ENCODE data around the gene EWSR1. TPM values are rescaled to one million over a fixed set of nuclear protein-coding genes. Genes with fewer than 3 reads are reported as not detected.
A peak's percentile ranks its signal among the peaks of the same experiment; 100 is the strongest.

The EWSR1 gene
- total RNA-seq, 3 donors from 2014 or later, result 458 to 522 (median 474) TPM

DNA sequence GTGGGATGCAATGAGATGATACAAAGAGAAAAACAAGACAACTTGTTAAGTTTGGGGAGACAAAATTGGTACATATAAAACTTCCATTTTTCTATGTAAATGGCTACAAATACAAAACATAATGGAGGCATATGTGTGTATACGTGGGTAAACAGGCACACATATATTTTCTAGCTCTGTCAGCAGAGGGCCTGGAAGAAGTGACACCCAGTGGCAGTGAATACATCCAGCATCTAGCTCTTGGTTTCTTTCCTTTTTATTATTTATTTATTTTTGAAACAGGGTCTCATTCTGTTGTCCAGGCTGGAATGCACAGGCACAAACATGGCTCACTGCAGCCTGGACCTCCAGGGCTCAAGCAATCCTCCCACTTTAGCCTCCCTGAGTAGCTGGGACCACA, 52.5 kb downstream of the EWSR1 start:
- H3K9me3 Mint-ChIP-seq, result no peaks in the 10 kb centered on the region
- no peak for DNase-seq
- H3K27me3 Mint-ChIP-seq (ENCODE audit: low read depth), result peaks cover 11% of the 10 kb centered on the region
- H3K4me3 Mint-ChIP-seq, result no peak overlapping the region
- no peak for ATAC-seq
- H3K36me3 Mint-ChIP-seq (ENCODE audit: insufficient read depth), result peaks cover 2% of the 10 kb centered on the region
- H3K4me1 Mint-ChIP-seq (ENCODE audit: low read depth), result peaks cover 2% of the 10 kb centered on the region

- ATAC-seq, result no peak
- peaks cover 5% of the 10 kb centered on the region for H3K36me3 Mint-ChIP-seq (ENCODE audit: insufficient read depth)
- no peak overlapping the region for H3K4me3 Mint-ChIP-seq
- no peaks in the 10 kb centered on the region for H3K9me3 Mint-ChIP-seq
- H3K27me3 Mint-ChIP-seq (ENCODE audit: low read depth), result no peaks in the 10 kb centered on the region
- no peaks in the 10 kb centered on the region for H3K4me1 Mint-ChIP-seq (ENCODE audit: low read depth)
- DNase-seq, result no peak
These were observed 55.6 kb downstream of the EWSR1 start for GRCh38 chr22:29323641-29324040.

DNA sequence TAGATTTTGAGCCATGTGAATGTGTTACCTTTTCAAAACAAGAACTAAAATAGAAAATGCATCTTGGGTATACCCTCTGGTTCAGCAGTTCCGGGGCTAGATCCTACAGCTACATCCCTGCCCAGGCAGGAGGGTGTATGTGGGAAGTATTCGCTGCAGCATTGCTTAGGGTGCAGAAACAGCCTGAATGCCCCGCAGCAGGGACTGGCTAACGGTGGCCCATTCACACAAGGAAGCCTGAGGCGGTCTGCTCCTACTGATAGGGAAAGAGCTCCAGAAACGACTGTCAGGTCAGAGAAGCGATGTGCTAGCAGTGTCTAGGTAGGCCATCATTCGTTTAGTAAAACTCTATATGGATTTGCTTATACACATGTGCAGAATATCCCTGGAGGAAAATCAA, 57.3 kb downstream of the EWSR1 start:
- no peak for DNase-seq
- H3K9me3 Mint-ChIP-seq, result no peaks in the 10 kb centered on the region
- H3K4me1 Mint-ChIP-seq (ENCODE audit: low read depth), result no peaks in the 10 kb centered on the region
- H3K36me3 Mint-ChIP-seq (ENCODE audit: insufficient read depth), result peaks cover 9% of the 10 kb centered on the region
- no peak overlapping the region for H3K4me3 Mint-ChIP-seq
- no peaks in the 10 kb centered on the region for H3K27me3 Mint-ChIP-seq (ENCODE audit: low read depth)
- no peak for ATAC-seq

DNA sequence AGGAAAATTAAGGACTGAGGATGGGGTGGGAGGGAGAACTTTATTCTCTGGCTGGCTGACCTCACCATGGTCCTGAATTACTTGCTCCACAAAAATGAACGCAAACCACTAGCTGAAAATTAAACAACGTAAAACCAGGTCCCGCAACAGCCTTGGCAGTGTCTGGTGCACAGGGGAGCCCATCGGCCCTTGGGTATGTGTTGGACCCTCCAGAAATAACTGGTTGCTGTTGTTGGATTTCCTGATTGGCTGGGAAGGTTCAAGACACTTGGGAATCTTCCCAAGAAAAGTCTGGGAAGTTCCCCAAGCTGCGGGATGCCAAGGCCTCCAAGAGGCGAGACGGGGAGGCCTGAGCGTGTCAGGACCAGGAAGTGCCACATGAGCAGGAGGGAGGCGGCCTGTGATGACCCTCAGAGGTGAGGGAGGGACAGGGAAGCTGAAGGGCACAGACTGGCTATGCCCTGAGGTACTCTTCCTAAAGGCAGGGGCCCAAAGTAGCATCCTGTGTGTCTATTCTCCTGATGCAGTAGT, 57.8 kb downstream of the EWSR1 start:
- Mint-ChIP-seq H3K36me3 (ENCODE audit: insufficient read depth) (peaks cover 9% of the 10 kb centered on the region), H3K9me3 (no peaks in the 10 kb centered on the region), H3K4me1 (ENCODE audit: low read depth) (no peaks in the 10 kb centered on the region), H3K27me3 (ENCODE audit: low read depth) (no peaks in the 10 kb centered on the region), H3K4me3 (no peak overlapping the region)
- ATAC-seq (no peak), DNase-seq (no peak)

GRCh38 chr22:29326481-29326880, 58.4 kb downstream of the EWSR1 start:
- peaks cover 9% of the 10 kb centered on the region for H3K36me3 Mint-ChIP-seq (ENCODE audit: insufficient read depth)
- H3K4me1 Mint-ChIP-seq (ENCODE audit: low read depth), result no peaks in the 10 kb centered on the region
- ATAC-seq, result no peak
- H3K27me3 Mint-ChIP-seq (ENCODE audit: low read depth), result no peaks in the 10 kb centered on the region
- no peak overlapping the region for H3K4me3 Mint-ChIP-seq
- DNase-seq, result no peak
- H3K9me3 Mint-ChIP-seq, result no peaks in the 10 kb centered on the region

GRCh38 chr22:29327089-29327764, 59.2 kb downstream of the EWSR1 start:
- Mint-ChIP-seq H3K36me3 (ENCODE audit: insufficient read depth) (peaks cover 9% of the 10 kb centered on the region), H3K9me3 (no peaks in the 10 kb centered on the region), H3K4me3 (no peak overlapping the region), H3K4me1 (ENCODE audit: low read depth) (no peaks in the 10 kb centered on the region), H3K27me3 (ENCODE audit: low read depth) (no peaks in the 10 kb centered on the region)
- no peak for ATAC-seq
- DNase-seq, result no peak

- Mint-ChIP-seq H3K4me1 (ENCODE audit: low read depth) (no peaks in the 10 kb centered on the region), H3K27me3 (ENCODE audit: low read depth) (no peaks in the 10 kb centered on the region), H3K9me3 (no peaks in the 10 kb centered on the region), H3K36me3 (ENCODE audit: insufficient read depth) (peaks cover 9% of the 10 kb centered on the region), H3K4me3 (no peak overlapping the region)
- ATAC-seq (peak in 1 of 2 donors; percentile 21), DNase-seq (no peak)
These were observed 60.0 kb downstream of the EWSR1 start for GRCh38 chr22:29328055-29328454.

DNA sequence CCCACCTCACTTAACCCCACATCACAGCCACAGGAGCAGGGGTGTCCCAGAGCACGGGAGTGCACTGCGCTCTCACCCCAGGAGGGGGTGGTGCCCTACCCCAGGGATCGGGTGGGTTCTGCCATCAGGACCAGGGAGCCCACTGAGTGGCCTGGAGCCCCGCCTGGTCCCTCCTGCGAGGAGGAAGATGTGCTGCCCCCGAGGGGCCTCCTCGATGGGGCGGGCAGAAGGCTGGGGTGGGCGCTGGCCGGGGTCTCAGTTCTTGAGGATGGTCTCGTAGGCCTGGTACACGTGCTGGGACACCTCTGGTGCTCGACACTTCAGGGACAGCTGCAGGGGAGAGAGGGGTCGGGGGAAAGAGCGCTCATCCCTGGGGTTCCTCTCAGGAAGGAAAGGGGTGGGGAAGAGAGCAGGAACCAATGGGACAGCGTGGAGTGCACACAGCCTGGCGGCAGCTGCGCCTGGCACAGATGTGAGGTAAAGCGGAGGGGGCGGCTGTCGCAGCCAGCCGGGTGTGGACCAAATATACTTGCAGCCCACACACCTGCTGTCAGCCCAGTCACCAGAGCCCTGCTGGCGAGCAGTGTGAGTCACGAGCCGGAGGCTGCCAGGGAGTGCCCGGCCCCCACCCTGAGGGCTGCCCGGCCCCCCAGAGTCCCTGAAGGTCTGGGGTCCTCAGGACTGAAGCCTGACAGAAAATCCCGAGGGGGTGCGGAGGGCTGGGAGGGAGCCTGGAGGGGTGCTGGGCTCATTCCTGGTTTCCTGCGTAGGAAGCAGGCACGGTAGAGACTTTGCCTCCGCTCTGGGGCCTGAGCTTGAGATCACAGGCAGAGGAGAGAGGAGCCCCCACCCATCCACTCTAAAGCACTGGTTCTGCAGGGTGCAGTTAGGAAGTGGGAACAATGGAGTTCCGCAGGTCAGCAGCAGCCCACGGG, 60.8 kb downstream of the EWSR1 start:
- no peak overlapping the region for H3K4me3 Mint-ChIP-seq
- H3K4me1 Mint-ChIP-seq (ENCODE audit: low read depth), result no peaks in the 10 kb centered on the region
- ATAC-seq, result no peak

GRCh38 chr22:29329581-29329980, 61.5 kb downstream of the EWSR1 start:
- peaks cover 8% of the 10 kb centered on the region for H3K36me3 Mint-ChIP-seq (ENCODE audit: insufficient read depth)
- H3K9me3 Mint-ChIP-seq, result no peaks in the 10 kb centered on the region
- ATAC-seq, result no peak
- no peaks in the 10 kb centered on the region for H3K27me3 Mint-ChIP-seq (ENCODE audit: low read depth)
- no peak for DNase-seq
- H3K4me1 Mint-ChIP-seq (ENCODE audit: low read depth), result no peaks in the 10 kb centered on the region
- H3K4me3 Mint-ChIP-seq, result no peak overlapping the region

More for the DNA sequence above, 60.8 kb downstream of the EWSR1 start:
- Mint-ChIP-seq H3K36me3 (ENCODE audit: insufficient read depth) (peaks cover 7% of the 10 kb centered on the region), H3K27me3 (ENCODE audit: low read depth) (no peaks in the 10 kb centered on the region), H3K9me3 (no peaks in the 10 kb centered on the region)
- no peak for DNase-seq

DNA sequence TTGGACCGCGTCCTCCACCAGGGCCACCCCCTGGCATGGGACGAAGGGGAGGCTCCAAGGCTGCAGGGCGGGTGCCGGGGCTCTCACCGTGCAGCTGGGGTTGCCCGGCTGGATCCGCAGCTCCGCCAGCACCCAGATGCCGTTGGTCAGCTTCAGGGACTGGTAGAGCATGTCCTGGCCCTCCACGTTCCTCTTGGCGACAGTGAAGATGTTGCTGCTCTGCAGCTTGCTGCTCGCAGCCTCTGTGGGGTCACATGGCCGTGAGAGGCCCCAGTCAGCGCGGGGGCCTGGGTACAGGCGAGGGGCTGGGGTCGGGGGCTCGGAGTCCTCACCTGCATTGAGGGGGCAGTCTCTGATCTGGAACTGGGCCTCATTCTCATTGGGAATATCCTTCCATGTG, 62.2 kb downstream of the EWSR1 start:
- H3K27me3 Mint-ChIP-seq (ENCODE audit: low read depth), result no peaks in the 10 kb centered on the region
- no peak overlapping the region for H3K4me3 Mint-ChIP-seq
- H3K9me3 Mint-ChIP-seq, result no peaks in the 10 kb centered on the region
- H3K36me3 Mint-ChIP-seq (ENCODE audit: insufficient read depth), result peaks cover 9% of the 10 kb centered on the region
- H3K4me1 Mint-ChIP-seq (ENCODE audit: low read depth), result no peaks in the 10 kb centered on the region
- ATAC-seq (no peak), DNase-seq (no peak)

GRCh38 chr22:29330753-29331152, 62.7 kb downstream of the EWSR1 start:
- DNase-seq (no peak), ATAC-seq (no peak)
- no peak overlapping the region for H3K4me3 Mint-ChIP-seq
- no peaks in the 10 kb centered on the region for H3K4me1 Mint-ChIP-seq (ENCODE audit: low read depth)
- no peaks in the 10 kb centered on the region for H3K27me3 Mint-ChIP-seq (ENCODE audit: low read depth)
- no peaks in the 10 kb centered on the region for H3K9me3 Mint-ChIP-seq
- peaks cover 13% of the 10 kb centered on the region for H3K36me3 Mint-ChIP-seq (ENCODE audit: insufficient read depth)

GRCh38 chr22:29331213-29331612, 63.1 kb downstream of the EWSR1 start:
- Mint-ChIP-seq H3K36me3 (ENCODE audit: insufficient read depth) (peaks cover 18% of the 10 kb centered on the region), H3K27me3 (ENCODE audit: low read depth) (no peaks in the 10 kb centered on the region), H3K9me3 (no peaks in the 10 kb centered on the region), H3K4me3 (no peak overlapping the region), H3K4me1 (ENCODE audit: low read depth) (no peaks in the 10 kb centered on the region)
- DNase-seq, result no peak
- no peak for ATAC-seq

GRCh38 chr22:29331658-29332300, 63.7 kb downstream of the EWSR1 start:
- DNase-seq, result no peak
- H3K4me3 Mint-ChIP-seq, result no peak overlapping the region
- H3K9me3 Mint-ChIP-seq, result no peaks in the 10 kb centered on the region
- H3K36me3 Mint-ChIP-seq (ENCODE audit: insufficient read depth), result peaks cover 17% of the 10 kb centered on the region
- H3K4me1 Mint-ChIP-seq (ENCODE audit: low read depth), result no peaks in the 10 kb centered on the region
- ATAC-seq, result no peak
- no peaks in the 10 kb centered on the region for H3K27me3 Mint-ChIP-seq (ENCODE audit: low read depth)

DNA sequence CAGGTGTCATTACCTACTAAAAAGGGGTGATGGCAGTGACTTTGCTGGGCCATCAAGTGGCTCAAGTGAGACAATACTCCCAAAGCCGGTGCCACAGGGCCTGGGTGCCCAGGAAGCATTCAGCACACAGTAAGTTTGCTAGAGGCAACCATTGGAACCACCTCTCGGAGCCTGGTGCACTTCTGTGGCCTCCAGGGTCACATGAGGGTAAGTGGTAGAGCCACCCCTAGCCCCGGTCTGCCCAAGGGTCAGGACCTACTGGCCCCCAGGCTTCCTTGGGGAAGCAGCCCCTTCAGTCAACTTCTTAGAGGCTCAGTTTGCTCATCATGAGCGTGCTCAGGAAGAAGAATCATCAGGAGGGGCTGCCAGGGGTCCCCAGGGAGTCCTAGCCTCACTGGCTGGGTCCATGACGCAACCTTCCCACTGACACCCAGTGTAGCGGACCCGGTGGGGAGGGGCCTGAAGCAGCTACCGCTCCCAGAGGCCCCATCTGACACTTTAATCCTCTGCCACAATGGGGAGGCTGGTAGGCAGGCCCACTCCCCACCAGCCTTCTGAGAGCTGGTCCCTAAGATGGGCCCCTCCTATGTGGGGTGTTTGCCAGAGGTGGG, 64.9 kb downstream of the EWSR1 start:
- Mint-ChIP-seq H3K9me3 (no peaks in the 10 kb centered on the region), H3K4me1 (ENCODE audit: low read depth) (no peaks in the 10 kb centered on the region), H3K27me3 (ENCODE audit: low read depth) (no peaks in the 10 kb centered on the region), H3K36me3 (ENCODE audit: insufficient read depth) (peaks cover 24% of the 10 kb centered on the region), H3K4me3 (no peak overlapping the region)
- no peak for DNase-seq
- ATAC-seq, result no peak
